Endothelial cell of umbilical vein (primary cell): ENCODE results near the gene SMTNL1. TPM values are rescaled to one million over a fixed set of nuclear protein-coding genes. Genes with fewer than 3 reads are reported as not detected.

Experiments used
- BruUV-seq: library from RNA; stranded (reverse); fragments of 400-500 nt; replicated peaks from 2 replicates; lab custom pipeline; 2021; lab: Mats Ljungman, UMichigan
- CTCF ChIA-PET: fragments of 300-600, 350-600 bp; sonication (Branson Sonifier 250); formaldehyde crosslinking; loops from one replicate; lab custom pipeline; 2021; ENCODE audit warnings: antibody characterized with exemption, inconsistent platforms; lab: Charles Lee
- POLR2A ChIA-PET: fragments of 300-600, 350-600 bp; sonication (Branson Sonifier 250); formaldehyde crosslinking; loops from one replicate; lab custom pipeline; 2021; ENCODE audit warnings: antibody characterized with exemption, inconsistent platforms; lab: Charles Lee
- DNase-seq: peaks from one replicate; pipeline ENCODE4 v3.0.0-alpha.2; 2011; ENCODE audit warnings: low read depth, low spot score
- FAIRE-seq: peaks from 2 replicates; lab custom pipeline; 2011; peaks lifted over from hg19 to GRCh38; lab: Jason Lieb, UNC
- H2AFZ ChIP-seq: 2 replicates; pipeline ENCODE4 v1.6.0; 2012; ENCODE audit warnings: low read depth, low read length, control low read depth, inconsistent platforms
- H3K27ac ChIP-seq: 2 replicates; pipeline ENCODE4 v1.5.1; 2011; ENCODE audit warnings: low read depth, mild to moderate bottlenecking, control low read depth, low read length, moderate library complexity; ENCODE audit not compliant: insufficient read depth
- H3K27me3 ChIP-seq, 2 experiments: 2 replicates each; pipeline versions ENCODE4 v1.6.0 to v1.6.1; 2011; ENCODE audit warnings: low read length in 2 of 2, mixed read lengths in 1 of 2; ENCODE audit not compliant: control insufficient read depth in 2 of 2, insufficient read depth in 2 of 2
- H3K36me3 ChIP-seq, 2 experiments: 2 replicates in 1 of 2; 3 replicates in 1 of 2; pipeline ENCODE4 v1.5.1; 2011; ENCODE audit warnings: low read length in 2 of 2, mild to moderate bottlenecking in 1 of 2, moderate library complexity in 1 of 2; ENCODE audit not compliant: control insufficient read depth in 2 of 2, insufficient read depth in 2 of 2; ENCODE audit errors: extremely low read depth in 1 of 2
- H3K4me1 ChIP-seq: 3 replicates; pipeline ENCODE4 v1.5.1; 2011; ENCODE audit warnings: mild to moderate bottlenecking, low read length; ENCODE audit not compliant: control insufficient read depth, insufficient read depth; ENCODE audit errors: extremely low read depth
- H3K4me2 ChIP-seq: 2 replicates; pipeline ENCODE4 v1.6.1; 2011; ENCODE audit warnings: low read length, control low read depth, mixed read lengths; ENCODE audit not compliant: insufficient read depth
- H3K4me3 ChIP-seq, 3 experiments: fragments of 200-600 bp in 1 of 3; sonication (generic), shearing (Covaris generic) in 1 of 3; replicated peaks in 1 of 3; 2 replicates each; pipeline ENCODE4 v1.5.1; 2011 to 2016; ENCODE audit warnings: control low read depth in 3 of 3, low read length in 3 of 3, mild to moderate bottlenecking in 2 of 3, inconsistent platforms in 1 of 3, low read depth in 1 of 3, moderate library complexity in 1 of 3; ENCODE audit not compliant: insufficient read depth in 1 of 3
- H3K79me2 ChIP-seq: 2 replicates; pipeline ENCODE4 v1.6.0; 2012; ENCODE audit warnings: low read length, inconsistent platforms; ENCODE audit not compliant: control insufficient read depth, insufficient read depth
- H3K9ac ChIP-seq: replicated peaks from 2 replicates; pipeline ENCODE3; 2011; ENCODE audit warnings: low read length, control low read depth; ENCODE audit not compliant: insufficient read depth; ENCODE audit errors: extremely low read depth
- H3K9me1 ChIP-seq: replicated peaks from 3 replicates; pipeline ENCODE4 v1.6.0; 2011; ENCODE audit warnings: mild to moderate bottlenecking, low read length; ENCODE audit not compliant: control insufficient read depth, insufficient read depth; ENCODE audit errors: extremely low read depth
- H3K9me3 ChIP-seq: replicated peaks from 2 replicates; pipeline ENCODE4 v1.5.1; 2012; ENCODE audit warnings: low read length, inconsistent platforms; ENCODE audit not compliant: control insufficient read depth, insufficient read depth
- H4K20me1 ChIP-seq: replicated peaks from 2 replicates; pipeline ENCODE3; 2011; ENCODE audit warnings: mild to moderate bottlenecking, low read length; ENCODE audit not compliant: control insufficient read depth, insufficient read depth; ENCODE audit errors: extremely low read depth
- EZH2 ChIP-seq: IDR thresholded peaks from 2 replicates; pipeline ENCODE4 v1.6.1; 2012; ENCODE audit warnings: borderline replicate concordance, low read depth, mild to moderate bottlenecking, moderate library complexity, low read length, inconsistent platforms; ENCODE audit not compliant: severe bottlenecking
- FOS ChIP-seq: IDR thresholded peaks from 2 replicates; pipeline ENCODE4 v1.6.1; 2011; ENCODE audit warnings: mild to moderate bottlenecking, low read length, moderate library complexity, borderline replicate concordance; ENCODE audit not compliant: insufficient read depth
- GATA2 ChIP-seq: IDR thresholded peaks from 2 replicates; pipeline ENCODE4 v1.7.0; 2011; ENCODE audit warnings: low read depth, mild to moderate bottlenecking, moderate library complexity, mixed read lengths, low read length; ENCODE audit not compliant: insufficient read length, insufficient read depth
- JUN ChIP-seq: IDR thresholded peaks from 2 replicates; pipeline ENCODE4 v1.6.1; 2011; ENCODE audit warnings: borderline replicate concordance, low read depth; ENCODE audit not compliant: insufficient read length, insufficient read depth
- MAX ChIP-seq: IDR thresholded peaks from 2 replicates; pipeline ENCODE4 v1.6.1; 2011; ENCODE audit not compliant: insufficient read depth, insufficient read length
- MYC ChIP-seq: IDR thresholded peaks from one replicate; pipeline ENCODE4 v1.6.1; 2011; ENCODE audit warnings: mild to moderate bottlenecking, low read depth, low read length
- POLR2A ChIP-seq: IDR thresholded peaks from 2 replicates; pipeline ENCODE4 v1.6.1; 2012; ENCODE audit warnings: low read depth, mild to moderate bottlenecking, control low read depth, low read length
- POLR2AphosphoS5 ChIP-seq: IDR thresholded peaks from 2 replicates; pipeline ENCODE4 v1.6.1; 2012; ENCODE audit warnings: low read depth, mild to moderate bottlenecking, control low read depth, low read length, moderate library complexity; ENCODE audit not compliant: insufficient read depth
- dilution Hi-C: fragments of 300-500 bp; cut with MboI; formaldehyde crosslinking; loops from one replicate; pipeline ENCODE4 v1.15.0; 2019; ENCODE audit warnings: low sequenced_read_pairs; ENCODE audit not compliant: extremely low pct_ligation_motif_present
- intact Hi-C: fragments of 100-400 bp; cut with micrococcal nuclease; formaldehyde crosslinking; loops from one replicate; pipeline ENCODE4 v1.10.0; 2022
- polyA plus RNA-seq, 4 experiments: library from polyadenylated mRNA; depleted of rRNA in 3 of 4; stranded (reverse) in 3 of 4; unstranded in 1 of 4; fragments of >200 nt; gene quantifications; 2 replicates each; pipeline versions ENCODE4 v1.2.1 to v1.2.3, GENCODE V29; 2011 to 2012; ENCODE audit warnings: missing spikeins in 1 of 4
- total RNA-seq: library from RNA; stranded (reverse); gene quantifications from 2 replicates; pipeline ENCODE4 v1.2.3, GENCODE V29; 2021
- TF ChIP-seq, protein P1 (sequence below), 2 donors: IDR thresholded peaks; 1 replicate in 1 of 2; 2 replicates in 1 of 2; pipeline ENCODE4 v1.5.1; 2011; ENCODE audit warnings: low read length in 2 of 2, mild to moderate bottlenecking in 2 of 2, moderate library complexity in 2 of 2, control low read depth in 1 of 2, inconsistent platforms in 1 of 2, low read depth in 1 of 2; ENCODE audit not compliant: insufficient read depth in 1 of 2; ENCODE audit errors: extremely low read depth in 1 of 2

Gene SMTNL1
- total and polyA plus RNA-seq, 2 donors (not counting 3 experiments of a cell fraction or from before 2014, with no cell fraction given) = not detected

- Histone ChIP-seq H3K9me3 (no peaks in the 10 kb centered on the region), H3K4me1 (peaks cover 9% of the 10 kb centered on the region), H3K36me3 (no peaks in the 10 kb centered on the region), H3K9ac (no peak overlapping the region), H2AFZ (no peak overlapping the region), H3K9me1 (no peaks in the 10 kb centered on the region), H4K20me1 (no peaks in the 10 kb centered on the region), H3K4me2 (no peak overlapping the region), H3K27ac (no peak overlapping the region), H3K79me2 (no peaks in the 10 kb centered on the region), H3K4me3 (no peak overlapping the region), H3K27me3 (no peaks in the 10 kb centered on the region)
- no TSS peak for BruUV-seq
- FAIRE-seq = no peak
- dilution Hi-C loops (no loop called here), intact Hi-C loops (no loop called here)
- DNase-seq = no peak
- no peak for TF ChIP-seq MYC
- TF ChIP-seq, protein P1, sequence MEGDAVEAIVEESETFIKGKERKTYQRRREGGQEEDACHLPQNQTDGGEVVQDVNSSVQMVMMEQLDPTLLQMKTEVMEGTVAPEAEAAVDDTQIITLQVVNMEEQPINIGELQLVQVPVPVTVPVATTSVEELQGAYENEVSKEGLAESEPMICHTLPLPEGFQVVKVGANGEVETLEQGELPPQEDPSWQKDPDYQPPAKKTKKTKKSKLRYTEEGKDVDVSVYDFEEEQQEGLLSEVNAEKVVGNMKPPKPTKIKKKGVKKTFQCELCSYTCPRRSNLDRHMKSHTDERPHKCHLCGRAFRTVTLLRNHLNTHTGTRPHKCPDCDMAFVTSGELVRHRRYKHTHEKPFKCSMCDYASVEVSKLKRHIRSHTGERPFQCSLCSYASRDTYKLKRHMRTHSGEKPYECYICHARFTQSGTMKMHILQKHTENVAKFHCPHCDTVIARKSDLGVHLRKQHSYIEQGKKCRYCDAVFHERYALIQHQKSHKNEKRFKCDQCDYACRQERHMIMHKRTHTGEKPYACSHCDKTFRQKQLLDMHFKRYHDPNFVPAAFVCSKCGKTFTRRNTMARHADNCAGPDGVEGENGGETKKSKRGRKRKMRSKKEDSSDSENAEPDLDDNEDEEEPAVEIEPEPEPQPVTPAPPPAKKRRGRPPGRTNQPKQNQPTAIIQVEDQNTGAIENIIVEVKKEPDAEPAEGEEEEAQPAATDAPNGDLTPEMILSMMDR (IDR thresholded peaks at IDR 0.05; ENCODE audit: extremely low read depth in 1 of 2, insufficient read depth in 1 of 2, low read depth in 1 of 2, low read length in 2 of 2) = no peak
- no peak for TF ChIP-seq POLR2AphosphoS5
- TF ChIP-seq POLR2A = no peak
- TF ChIP-seq EZH2 = no peak
- TF ChIP-seq FOS = no peak
- TF ChIP-seq MAX = no peak
- no peak for TF ChIP-seq JUN
- no peak for TF ChIP-seq GATA2
- CTCF ChIA-PET = interaction anchor here (1.1 to 9.0 kb wide), 4 partner anchors 14 to 86 kb away, joined by 3 to 166 read pairs (median 56); partner anchors contain the start of gene SLC43A3
- POLR2A ChIA-PET = no interaction called here
These were observed 24.5 kb upstream of the SMTNL1 start for GRCh38 chr11:57512646-57513451.
